Measurements from ENCODE around the gene TRIM52. TPM values are rescaled to one million over a fixed set of nuclear protein-coding genes. Genes with fewer than 3 reads are reported as not detected.

Gene TRIM52
- total and polyA plus RNA-seq, 9 of the 15 experiments (the other 6 are each of a cell fraction or from before 2014, with no cell fraction given), result 3.3 to 21.9 (median 13.5) TPM

DNA sequence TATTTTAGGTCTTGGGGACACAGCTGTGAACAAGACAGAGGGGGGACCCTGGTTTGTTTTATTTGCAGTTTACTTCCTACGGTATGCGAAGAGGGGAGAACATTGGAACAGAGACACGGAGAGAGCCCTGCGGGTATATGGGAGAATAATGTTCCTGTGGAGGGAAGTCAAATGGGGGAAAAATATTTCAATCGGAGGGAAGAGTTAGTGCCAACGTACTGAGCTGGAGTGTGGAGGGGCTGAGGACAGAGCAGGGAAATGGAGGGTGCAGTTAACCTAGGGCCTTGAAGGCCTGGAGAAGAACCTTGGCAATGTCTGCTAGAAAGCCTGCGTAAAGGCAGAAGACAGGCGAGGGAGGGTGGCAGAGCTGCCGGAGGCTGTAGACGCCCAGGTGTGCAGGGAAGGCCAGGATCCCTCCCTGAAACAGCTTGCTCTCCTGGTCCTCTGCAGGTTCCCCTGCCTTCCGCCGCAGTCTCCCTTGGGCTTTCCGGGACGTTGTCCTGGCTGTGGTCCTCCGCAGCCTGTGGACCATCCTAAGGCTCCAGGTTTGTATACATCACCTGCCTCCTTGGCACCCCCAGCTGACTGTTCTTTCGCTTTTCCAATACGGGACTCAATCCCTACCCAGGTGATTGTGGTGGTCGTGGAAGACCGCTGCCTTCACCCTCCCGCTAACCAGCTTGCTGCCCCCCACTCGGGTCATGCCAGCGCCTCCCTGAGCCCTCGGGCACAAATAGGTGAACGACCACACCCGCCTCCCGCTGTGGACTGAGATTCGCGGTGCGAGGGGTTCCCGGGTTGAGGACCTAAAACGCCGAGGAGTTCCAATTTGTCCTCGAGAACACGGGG, 15.3 kb downstream of the TRIM52 start (continued):
- TF ChIP-seq ZBTB17 (CRISPR knock-in tag; IDR thresholded peaks at IDR 0.05) (no peak), PTBP1 (IDR thresholded peaks at IDR 0.05; ENCODE audit: low read depth, low read length) (no peak), CBFA2T2 (conservative IDR thresholded peaks at IDR 0.05) (no peak), ZNF184 (CRISPR knock-in tag; IDR thresholded peaks at IDR 0.05) (no peak), BCL6 (CRISPR knock-in tag; IDR thresholded peaks at IDR 0.05) (no peak), ZNF316 (IDR thresholded peaks at IDR 0.05) (no peak), ZBTB8A (IDR thresholded peaks at IDR 0.05; ENCODE audit: partially characterized antibody) (no peak), ASH1L (IDR thresholded peaks at IDR 0.05; ENCODE audit: borderline replicate concordance, low read depth, partially characterized antibody) (no peak), NEUROD1 (IDR thresholded peaks at IDR 0.05; ENCODE audit: borderline replicate concordance, low read depth, low read length, partially characterized antibody) (no peak), ERF (CRISPR knock-in tag; IDR thresholded peaks at IDR 0.05) (no peak), MCM5 (IDR thresholded peaks at IDR 0.05; ENCODE audit: low read depth) (no peak)
- TF ChIP-seq, protein P1, sequence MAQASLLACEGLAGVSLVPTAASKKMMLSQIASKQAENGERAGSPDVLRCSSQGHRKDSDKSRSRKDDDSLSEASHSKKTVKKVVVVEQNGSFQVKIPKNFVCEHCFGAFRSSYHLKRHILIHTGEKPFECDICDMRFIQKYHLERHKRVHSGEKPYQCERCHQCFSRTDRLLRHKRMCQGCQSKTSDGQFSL (CRISPR knock-in tag; IDR thresholded peaks at IDR 0.05), result 0 out of 2 replicates have a peak, but pooled peaks have one; percentile 7
- TF ChIP-seq, protein P1 (tag; IDR thresholded peaks at IDR 0.05), result no peak
- TF ChIP-seq, protein P2, sequence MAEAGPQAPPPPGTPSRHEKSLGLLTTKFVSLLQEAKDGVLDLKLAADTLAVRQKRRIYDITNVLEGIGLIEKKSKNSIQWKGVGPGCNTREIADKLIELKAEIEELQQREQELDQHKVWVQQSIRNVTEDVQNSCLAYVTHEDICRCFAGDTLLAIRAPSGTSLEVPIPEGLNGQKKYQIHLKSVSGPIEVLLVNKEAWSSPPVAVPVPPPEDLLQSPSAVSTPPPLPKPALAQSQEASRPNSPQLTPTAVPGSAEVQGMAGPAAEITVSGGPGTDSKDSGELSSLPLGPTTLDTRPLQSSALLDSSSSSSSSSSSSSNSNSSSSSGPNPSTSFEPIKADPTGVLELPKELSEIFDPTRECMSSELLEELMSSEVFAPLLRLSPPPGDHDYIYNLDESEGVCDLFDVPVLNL (CRISPR knock-in tag; IDR thresholded peaks at IDR 0.05; ENCODE audit: low read depth), result 0 out of 2 replicates have a peak, but pooled peaks have one; percentile 24
- TF ChIP-seq, protein P3, sequence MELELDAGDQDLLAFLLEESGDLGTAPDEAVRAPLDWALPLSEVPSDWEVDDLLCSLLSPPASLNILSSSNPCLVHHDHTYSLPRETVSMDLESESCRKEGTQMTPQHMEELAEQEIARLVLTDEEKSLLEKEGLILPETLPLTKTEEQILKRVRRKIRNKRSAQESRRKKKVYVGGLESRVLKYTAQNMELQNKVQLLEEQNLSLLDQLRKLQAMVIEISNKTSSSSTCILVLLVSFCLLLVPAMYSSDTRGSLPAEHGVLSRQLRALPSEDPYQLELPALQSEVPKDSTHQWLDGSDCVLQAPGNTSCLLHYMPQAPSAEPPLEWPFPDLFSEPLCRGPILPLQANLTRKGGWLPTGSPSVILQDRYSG (tag; conservative IDR thresholded peaks at IDR 0.05; ENCODE audit: low read depth), result no peak
- TF ChIP-seq, protein P4, sequence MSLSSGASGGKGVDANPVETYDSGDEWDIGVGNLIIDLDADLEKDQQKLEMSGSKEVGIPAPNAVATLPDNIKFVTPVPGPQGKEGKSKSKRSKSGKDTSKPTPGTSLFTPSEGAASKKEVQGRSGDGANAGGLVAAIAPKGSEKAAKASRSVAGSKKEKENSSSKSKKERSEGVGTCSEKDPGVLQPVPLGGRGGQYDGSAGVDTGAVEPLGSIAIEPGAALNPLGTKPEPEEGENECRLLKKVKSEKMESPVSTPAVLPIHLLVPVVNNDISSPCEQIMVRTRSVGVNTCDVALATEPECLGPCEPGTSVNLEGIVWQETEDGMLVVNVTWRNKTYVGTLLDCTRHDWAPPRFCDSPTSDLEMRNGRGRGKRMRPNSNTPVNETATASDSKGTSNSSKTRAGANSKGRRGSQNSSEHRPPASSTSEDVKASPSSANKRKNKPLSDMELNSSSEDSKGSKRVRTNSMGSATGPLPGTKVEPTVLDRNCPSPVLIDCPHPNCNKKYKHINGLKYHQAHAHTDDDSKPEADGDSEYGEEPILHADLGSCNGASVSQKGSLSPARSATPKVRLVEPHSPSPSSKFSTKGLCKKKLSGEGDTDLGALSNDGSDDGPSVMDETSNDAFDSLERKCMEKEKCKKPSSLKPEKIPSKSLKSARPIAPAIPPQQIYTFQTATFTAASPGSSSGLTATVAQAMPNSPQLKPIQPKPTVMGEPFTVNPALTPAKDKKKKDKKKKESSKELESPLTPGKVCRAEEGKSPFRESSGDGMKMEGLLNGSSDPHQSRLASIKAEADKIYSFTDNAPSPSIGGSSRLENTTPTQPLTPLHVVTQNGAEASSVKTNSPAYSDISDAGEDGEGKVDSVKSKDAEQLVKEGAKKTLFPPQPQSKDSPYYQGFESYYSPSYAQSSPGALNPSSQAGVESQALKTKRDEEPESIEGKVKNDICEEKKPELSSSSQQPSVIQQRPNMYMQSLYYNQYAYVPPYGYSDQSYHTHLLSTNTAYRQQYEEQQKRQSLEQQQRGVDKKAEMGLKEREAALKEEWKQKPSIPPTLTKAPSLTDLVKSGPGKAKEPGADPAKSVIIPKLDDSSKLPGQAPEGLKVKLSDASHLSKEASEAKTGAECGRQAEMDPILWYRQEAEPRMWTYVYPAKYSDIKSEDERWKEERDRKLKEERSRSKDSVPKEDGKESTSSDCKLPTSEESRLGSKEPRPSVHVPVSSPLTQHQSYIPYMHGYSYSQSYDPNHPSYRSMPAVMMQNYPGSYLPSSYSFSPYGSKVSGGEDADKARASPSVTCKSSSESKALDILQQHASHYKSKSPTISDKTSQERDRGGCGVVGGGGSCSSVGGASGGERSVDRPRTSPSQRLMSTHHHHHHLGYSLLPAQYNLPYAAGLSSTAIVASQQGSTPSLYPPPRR (CRISPR knock-in tag; IDR thresholded peaks at IDR 0.05; ENCODE audit: borderline replicate concordance), result peak; percentile 70; the same call in 1 of the 2 replicates
